ENCODE measurements around the gene PRPF39.

PRPF39 gene

DNA sequence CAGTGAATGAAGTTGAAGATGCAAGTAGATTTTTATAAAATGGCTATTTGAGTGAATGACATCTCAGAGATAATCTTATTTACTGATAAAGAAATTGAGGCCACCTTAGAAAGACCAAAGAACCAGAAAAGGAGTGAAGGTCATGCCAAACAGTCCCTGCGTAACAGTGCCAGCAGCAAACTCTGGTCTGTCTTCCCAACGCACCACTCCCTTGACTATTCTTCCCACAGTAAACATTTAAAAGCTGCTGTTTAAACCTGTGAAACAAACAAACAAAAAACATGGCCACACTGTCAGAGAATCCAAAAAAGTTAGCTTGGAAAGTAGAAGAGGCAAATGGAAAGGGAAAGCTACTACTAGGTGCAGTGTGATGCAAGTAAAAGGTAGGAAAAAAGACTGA lies 1.5 kb upstream of the PRPF39 start:
- DNase-seq: no peak

GRCh38 chr14:45083617-45083975 lies 320 bp upstream of the PRPF39 start:
- DNase-seq: no peak

- no peak for DNase-seq
Measured at GRCh38 chr14:45084946-45085346, 1.0 kb downstream of the PRPF39 start.

DNA sequence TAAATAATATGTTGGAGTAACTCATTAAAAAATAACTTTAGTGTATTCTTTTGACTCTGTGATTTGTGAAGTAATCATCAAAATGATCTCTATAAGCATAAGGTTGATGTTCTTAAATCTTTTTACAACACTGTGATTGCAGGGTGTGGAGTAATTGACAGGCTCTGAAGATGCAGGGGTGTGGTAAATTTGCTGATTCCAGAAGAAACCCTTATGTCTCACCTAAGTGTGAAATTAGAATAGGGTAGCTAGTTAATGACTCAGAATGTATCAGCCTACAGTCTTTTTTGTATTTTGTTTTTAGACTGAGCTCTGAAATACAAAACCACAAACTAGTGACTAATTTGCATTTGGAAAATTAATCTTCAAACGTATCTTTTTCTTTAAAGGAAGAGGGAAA lies 5.9 kb downstream of the PRPF39 start:
- DNase-seq: no peak

DNA sequence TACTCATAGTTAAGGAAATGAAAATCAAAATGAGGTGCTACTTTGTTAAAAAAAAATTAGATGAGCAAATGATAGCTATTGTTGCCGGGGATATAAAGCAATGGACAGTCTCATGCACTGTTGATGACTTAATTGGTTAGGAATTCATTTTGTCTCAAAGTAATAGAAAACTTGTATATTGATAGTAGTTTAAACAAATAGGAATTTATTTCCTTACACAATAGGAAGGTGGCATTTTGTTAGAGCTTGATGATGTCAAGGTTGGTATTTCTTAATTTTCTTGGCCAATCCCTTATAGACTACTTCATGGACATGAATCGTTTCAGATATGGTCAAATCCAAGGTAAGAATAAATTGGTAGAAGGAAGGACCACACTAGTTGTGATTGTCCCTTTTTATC lies 7.8 kb downstream of the PRPF39 start:
- no peak for DNase-seq

- no peak for DNase-seq
Measured at GRCh38 chr14:45094275-45094674, 10.4 kb downstream of the PRPF39 start.

GRCh38 chr14:45095143-45095542 lies 11.2 kb downstream of the PRPF39 start:
- no peak for DNase-seq

DNA sequence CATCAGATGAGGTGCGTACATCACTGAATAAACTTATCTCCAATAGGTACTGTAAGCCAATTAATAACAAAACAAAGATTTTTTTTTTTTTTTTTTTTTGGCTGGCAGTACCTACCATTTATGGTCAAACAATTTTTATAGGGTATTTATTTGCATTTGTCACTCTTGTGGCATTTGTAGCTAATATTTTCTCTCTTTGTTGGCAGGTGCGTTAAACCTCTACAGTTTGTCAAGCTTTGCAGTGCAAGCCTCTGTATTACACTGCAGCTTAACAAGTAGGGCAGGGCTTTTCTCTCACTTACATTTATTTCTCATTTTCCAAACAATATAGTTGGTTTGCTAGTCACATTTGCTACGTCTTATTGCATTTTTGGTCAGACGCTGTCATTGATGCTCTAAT lies 12.3 kb downstream of the PRPF39 start:
- DNase-seq: no peak

DNA sequence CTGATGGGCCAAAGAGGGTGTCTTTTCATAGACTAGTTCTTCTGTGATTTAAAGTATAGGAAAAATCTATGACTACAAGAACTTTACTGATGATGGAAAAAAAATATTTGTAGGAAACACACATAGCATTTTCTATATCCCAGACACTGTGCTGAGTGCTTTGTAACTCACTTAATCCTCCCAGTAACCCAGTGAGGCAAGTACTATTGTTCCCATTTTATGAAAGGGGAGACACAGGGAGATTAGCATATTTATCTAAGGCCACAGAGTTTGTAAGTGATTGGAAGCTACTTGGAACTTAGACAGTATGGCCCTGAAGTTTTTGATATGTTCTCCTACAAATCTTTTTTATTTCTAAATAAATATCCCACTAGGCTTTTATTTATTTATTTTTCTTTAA lies 19.9 kb downstream of the PRPF39 start:
- no peak for DNase-seq

- no peak for DNase-seq
Measured at GRCh38 chr14:45104561-45104960, 20.6 kb downstream of the PRPF39 start.

DNA sequence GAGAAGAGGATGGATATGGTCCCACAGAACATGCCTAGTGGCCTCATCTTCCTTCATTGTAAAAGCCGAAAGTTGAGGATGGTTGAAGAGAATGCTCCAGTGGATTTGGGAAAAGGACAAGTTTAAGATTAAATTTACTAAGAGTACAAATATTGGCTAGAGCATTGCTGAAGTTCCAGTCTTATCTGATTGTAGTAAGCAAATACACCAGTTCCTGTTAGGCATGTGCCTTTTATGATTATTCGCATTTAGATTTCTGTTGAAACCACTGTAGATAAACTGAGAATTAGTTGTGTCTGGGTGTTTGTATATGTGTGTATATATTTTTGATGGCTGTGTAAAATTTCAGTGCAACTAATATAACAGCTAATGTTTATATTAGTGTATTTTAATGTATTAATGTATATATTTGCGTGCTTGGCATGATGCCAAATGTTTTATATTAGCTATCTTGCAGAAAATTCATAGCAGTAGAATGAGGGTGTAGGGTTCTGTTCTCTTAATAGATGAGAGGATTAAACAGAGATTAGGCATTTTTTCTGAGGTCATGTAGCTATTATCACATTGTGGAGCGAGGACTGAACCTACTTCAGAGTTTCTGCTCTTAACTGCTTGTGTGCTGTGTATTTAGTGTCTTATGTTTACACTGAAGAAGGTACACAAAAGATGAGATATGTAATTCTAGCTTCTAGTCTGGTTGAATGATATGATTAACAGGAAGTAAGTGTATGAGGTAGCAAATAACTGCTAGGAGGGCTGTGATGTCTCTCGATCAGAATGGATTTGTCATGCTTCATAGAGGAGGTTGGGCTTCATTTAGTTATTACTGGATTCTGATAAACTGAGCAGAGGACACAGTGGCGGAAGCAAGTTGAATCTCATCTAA lies 29.2 kb downstream of the PRPF39 start:
- peak; percentile 38 to 65 for DNase-seq

GRCh38 chr14:45114327-45114726 lies 30.4 kb downstream of the PRPF39 start:
- DNase-seq: no peak

- no peak for DNase-seq
Measured at GRCh38 chr14:45118594-45118993, 34.7 kb downstream of the PRPF39 start.

- no peak for DNase-seq
Measured at GRCh38 chr14:45120096-45120495, 36.2 kb downstream of the PRPF39 start.

DNA sequence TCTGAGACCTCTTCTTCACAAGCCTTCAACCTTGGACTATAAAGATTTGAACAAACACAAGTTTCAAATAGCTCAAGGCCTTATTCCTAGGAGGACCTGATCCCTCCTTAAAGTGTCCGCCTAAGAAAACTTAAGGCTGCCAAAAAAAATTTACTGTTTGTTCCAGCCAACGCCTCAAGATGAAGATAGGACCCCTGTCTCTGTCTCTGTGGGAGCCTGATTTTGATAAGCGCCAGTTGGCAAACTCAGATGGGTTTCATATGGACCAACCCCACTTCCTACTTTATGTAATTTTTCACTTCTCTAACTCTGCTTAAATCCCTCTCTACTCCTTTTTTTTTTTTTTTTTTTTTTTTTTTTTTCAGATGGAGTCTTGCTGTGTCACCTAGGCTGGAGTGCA lies 39.4 kb downstream of the PRPF39 start:
- DNase-seq: no peak

- no peak for DNase-seq
Measured at GRCh38 chr14:45125754-45126153, 41.8 kb downstream of the PRPF39 start.

- no peak for DNase-seq
Measured at GRCh38 chr14:45128963-45129629, 45.2 kb downstream of the PRPF39 start.

GRCh38 chr14:45133683-45134050 lies 49.8 kb downstream of the PRPF39 start:
- DNase-seq: no peak

GRCh38 chr14:45134051-45134958 lies 50.4 kb downstream of the PRPF39 start, which contains the start of gene FKBP3:
TSS of gene FKBP3 (minus strand) at chr14:45134481. CDS start at chr14:45134456, 25 bp downstream.
- DNase-seq: peak; percentile 98

- DNase-seq: no peak
Measured at GRCh38 chr14:45135156-45135555, 51.2 kb downstream of the PRPF39 start.

GRCh38 chr14:45135659-45136395 lies 51.9 kb downstream of the PRPF39 start, which contains the start of gene FANCM:
TSS of gene FANCM (plus strand) at chr14:45135930. CDS start at chr14:45136032, 102 bp downstream.
- DNase-seq: peak; percentile 96 to 98

GRCh38 chr14:45136399-45136798 lies 52.5 kb downstream of the PRPF39 start:
- no peak for DNase-seq

Data from SHP77 (cell line).